GM18499 (cell line): ENCODE measurements around the gene TSC22D1.

Experiments
- ATAC-seq: cut with Tn5 transposase; IDR thresholded peaks from one replicate; pipeline ENCODE4 v1.9.1; 2021; ENCODE audit warnings: moderate number of reproducible peaks; ENCODE audit not compliant: insufficient read depth, unreplicated experiment

The TSC22D1 gene

DNA sequence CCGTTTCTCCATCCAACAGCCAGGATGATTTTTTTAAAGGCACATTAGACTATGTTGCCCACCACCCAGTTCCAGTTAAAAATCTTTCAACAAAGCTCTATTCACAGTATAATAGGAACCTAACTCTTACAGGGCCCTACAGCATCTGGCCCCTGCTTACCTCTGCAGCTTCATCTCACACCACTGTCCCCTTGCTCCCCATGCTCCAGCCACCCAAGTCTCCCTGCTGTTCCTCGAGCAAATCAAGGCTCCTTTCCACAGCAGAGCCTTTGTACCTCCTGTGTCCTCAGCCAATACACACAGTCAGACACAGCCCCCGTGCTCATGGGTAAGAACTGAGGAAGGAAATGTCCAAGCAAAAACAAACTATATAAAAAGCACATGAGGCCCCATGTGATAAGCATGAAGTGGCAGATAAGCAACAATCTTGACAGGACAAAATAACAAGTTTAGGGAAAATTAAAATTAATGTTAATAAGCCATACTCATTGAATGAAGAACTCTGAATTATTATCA is 67.5 kb downstream of the TSC22D1 start:
- ATAC-seq: no peak

DNA sequence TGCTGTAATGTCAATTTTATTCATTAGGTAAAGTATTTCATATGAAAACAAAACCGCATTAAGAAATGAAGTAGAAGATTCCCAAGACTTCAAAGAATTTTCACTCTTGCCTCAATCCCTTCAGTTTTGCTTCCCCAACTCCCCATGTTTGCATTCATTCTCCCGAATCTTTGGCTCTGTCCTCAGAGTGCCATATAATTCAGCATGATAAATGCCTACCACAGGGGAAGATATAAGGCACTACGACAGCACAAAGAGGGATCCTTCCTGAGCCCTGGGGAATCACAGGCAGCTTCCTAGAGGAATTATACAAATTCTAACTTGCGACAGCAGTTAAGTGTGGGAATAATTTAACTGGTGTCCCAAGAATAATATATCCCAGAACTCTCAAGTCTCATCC is 68.5 kb downstream of the TSC22D1 start:
- ATAC-seq: no peak

DNA sequence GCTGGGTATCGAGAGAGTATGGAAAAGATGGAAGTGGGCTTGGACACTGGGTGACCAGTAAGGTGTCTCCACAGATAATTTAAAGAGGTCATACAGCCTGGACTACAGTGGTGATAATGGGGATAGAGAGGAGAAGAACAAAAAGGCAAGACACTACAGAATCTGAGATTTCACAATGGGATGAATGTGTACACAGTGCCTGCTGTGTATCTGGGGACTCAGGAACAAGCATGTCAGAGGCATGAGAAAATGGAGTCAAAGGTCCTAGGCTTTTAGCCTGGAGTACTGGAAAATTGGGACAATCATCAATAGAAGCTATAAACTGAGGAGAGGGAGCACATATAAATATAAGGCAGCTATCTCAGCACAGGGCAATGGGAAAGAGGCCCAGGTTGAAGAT is 69.4 kb downstream of the TSC22D1 start:
- no peak for ATAC-seq

DNA sequence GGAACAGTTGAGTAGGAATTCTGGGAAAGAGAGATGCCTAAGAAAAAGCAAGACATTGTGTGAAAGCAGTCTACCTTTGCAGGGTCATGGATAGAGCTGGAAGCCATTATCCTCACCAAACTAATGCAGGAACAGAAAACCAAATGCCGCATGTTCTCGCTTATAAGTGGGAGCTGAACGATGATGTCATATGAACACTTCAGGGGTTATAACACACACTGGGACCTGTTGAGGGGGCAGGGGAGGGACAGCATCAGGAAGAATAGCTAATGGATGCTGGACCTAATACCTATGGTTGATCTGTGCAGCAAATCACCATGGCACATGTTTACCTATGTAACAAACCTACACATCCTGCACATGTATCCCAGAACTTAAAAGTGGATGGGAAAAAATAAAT is 69.9 kb downstream of the TSC22D1 start:
- no peak for ATAC-seq

DNA sequence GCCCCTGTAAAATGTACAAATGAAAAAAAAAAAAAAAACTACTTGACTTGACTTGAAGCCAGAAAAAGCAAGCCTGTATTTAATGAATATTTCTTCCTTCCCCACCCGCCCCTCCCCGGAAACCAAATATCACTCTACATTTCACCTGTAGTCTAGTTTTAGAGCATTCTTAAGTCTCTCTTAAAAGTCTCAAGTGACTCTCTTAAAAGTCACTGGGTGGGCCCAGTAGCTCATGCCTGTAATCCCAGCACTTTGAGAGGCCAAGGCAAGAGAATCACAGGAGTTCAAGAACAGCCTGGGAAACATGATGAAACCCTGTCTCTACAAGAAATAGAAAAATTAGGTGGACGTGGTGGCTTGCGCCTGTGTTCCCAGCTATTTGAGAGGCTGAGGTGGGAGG is 72.0 kb downstream of the TSC22D1 start:
- ATAC-seq: no peak

DNA sequence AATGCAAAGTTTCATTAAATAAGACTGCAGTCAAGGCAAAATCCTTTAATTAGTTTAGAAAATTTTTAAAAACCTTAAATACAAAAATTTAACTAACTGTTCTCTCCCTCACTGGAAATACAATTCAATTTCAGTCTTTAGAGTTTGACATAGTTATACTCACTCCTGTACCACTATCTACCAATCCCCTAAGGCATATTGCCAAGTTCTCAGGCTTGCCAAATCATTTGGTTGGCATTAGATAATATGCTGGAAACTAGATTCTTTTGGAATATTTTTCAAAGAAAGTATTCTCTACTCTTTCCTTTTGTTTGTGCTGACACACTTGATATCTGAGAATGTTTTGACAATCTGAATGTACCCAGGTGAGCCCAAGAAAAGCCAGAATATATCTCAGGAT is 77.2 kb downstream of the TSC22D1 start:
- ATAC-seq: no peak

DNA sequence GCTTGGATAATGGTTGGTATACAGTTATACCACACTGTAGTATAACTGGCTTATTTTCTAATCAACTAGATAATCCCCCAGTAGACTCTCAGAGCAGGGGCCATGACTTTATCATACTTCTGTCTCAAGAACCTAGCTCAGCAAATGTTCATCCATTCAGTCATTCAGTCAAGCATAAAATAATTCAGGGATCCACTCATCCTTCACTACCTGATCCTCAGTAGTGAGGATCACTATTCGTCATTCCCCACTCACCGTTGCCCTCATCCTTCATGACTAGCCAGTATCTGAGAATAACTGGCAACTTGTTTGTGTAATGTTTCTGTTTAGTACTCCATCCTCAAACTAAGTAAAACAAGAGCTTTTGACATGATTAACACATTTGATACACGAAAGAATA is 77.6 kb downstream of the TSC22D1 start:
- no peak for ATAC-seq

DNA sequence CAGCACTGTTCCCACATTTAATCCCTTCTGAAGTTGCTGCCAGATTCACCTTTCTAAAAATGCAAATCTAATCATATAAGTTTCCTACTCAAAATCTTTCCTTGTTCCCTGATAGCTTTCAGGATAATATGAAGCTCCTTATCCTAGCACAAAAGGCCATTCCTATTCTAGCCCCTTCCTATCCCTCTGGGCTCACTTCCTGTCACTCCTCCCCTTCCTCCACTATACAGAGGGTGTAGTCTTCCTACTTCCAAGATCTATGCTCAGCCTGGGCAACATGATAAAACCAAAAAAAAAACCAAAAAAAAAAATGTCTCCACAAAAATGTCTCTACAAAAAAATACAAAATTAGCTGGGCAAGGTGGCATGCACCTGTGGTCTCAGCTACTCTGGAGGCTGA is 78.3 kb downstream of the TSC22D1 start:
- no peak for ATAC-seq

DNA sequence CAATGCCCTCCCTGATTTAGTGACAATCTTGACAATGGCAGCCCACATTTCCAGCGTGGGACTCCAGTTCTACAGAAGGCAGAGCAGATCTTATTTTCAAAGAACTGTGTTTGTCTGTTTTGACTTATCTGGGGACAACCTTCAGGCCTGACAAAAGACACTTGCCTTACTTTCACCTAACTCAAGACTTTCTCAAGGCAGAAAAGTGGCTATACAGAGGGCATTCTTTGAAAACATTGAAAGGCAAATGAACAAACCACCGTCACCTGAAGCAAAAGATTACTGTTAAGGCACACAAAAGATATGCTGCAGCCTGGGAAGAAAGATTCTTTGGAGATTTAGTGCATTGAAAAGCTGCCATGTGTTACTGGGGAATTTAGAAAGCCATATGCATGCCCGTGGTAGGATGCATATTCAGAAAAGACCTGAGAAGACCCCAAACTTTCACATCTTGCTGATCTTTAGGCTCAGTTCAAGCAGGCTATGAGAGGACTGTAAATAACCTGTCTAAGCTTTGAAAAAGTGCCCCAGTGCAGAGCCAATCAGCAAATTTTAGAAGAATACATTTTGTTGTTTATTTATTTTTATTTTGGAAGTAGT is 82.8 kb downstream of the TSC22D1 start:
- ATAC-seq: no peak

DNA sequence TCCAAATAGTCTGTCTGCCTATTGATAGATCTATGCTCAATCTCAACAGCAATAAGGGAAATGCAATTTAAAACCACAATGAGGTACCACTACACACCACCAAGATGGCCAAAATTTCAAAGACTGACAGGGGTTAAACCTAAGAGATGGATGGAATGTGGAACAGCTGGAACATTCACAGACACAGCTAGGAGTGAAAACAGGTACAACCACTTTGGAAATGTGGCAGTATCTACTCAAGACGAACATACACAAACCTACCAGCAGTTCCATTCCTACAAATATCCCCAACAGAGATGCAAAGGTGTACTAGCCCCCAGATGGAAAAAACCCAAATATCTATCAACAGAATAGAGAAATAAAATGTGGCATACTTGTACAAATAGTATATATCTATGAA is 86.4 kb downstream of the TSC22D1 start:
- ATAC-seq: no peak

DNA sequence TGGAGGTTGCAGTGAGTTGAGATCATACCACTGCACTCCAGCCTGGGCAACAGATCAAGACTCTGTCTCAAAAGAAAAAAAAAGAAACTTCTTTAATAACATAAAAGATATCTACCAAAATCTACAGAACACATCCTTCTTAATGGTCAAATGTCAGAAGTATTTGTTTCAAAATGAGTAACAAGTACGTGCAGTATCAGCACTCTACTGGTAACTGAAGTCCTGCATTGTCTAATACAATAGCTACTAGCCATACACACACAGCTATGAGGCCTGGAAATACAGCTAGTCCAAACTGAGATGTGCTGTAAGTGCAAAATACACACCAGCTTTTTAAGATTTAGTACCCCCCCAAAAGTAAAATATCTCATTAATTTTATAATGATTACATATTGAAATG is 88.1 kb downstream of the TSC22D1 start:
- ATAC-seq: no peak

DNA sequence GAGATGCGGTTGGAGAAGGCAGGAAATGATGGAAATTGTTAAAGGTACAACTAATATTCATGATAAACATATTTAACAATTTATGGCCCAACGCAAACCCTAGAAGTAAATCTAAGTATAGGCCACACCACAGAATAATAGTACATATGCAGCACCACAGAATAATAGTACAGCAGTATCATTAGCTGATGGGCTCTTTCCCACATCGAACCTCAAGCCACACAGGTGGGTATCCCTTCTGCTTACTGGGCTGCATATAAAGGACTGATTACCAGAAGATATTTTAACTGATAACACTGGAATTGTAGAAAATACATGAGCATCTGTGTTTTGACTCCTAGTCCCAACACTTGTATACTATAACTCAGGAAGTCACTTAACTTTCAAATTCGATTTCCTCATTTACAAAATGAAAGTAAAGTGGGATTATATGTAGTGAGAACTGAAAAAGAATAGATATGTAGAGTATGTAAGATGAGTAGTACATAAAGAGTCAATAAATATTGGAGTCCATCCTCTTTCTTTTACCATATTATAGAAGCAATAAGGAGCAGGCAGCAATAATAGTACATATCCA is 91.5 kb downstream of the TSC22D1 start:
- no peak for ATAC-seq

DNA sequence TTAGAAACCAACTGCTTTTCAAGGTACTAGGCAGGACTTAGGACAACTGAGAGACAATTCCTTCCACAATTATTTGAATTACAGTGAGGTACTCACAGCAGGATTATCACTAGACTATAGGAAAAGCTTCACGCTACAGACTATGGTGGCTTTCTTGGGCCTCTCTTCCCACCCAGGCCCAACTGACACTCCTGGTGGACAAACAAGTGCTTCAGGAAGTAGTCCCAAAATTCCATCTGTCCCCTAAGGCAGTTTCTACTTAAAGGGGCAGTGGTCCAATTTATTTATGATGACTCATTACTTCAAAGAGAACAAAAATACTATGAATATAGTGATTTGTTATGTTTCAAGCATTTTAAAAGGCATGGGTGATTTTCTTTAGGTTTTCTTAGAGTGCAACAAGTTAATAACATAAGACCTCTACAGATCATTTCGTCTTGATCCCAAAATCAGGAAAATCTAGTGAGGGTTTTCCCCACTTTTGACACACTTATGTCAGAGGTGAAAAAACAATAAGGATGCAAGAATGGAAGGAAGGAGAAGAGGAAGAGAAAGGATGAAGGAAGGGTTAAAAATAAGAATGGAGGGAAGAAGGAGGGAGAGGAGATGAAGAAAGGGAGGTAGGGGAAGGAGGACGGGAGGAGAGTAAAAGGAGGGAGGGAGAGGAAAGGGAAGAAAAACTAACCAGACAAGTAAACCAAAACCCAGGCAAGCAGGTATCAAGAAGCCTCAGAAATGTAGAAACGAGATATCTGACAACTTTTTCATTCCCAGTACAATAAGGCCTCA is 101.8 kb downstream of the TSC22D1 start:
- ATAC-seq: no peak

DNA sequence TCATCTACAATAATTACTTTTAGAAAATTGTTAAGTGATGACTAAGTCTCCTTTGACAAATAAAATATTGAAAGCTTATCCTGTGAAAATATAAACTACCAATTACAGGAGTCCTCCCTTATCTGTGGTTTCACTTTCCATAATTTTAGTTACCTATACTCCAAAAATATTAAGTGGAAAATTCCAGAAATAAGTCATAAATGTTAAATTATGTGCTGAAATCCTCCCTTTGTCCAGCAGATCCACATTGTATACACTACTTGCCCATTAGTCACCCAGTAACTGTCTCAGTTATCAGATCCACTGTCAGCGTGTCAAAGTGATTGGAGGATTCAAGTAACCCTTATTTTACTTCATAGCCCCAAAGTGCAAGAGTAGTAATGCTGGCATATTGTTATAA is 104.4 kb downstream of the TSC22D1 start:
- ATAC-seq: no peak

DNA sequence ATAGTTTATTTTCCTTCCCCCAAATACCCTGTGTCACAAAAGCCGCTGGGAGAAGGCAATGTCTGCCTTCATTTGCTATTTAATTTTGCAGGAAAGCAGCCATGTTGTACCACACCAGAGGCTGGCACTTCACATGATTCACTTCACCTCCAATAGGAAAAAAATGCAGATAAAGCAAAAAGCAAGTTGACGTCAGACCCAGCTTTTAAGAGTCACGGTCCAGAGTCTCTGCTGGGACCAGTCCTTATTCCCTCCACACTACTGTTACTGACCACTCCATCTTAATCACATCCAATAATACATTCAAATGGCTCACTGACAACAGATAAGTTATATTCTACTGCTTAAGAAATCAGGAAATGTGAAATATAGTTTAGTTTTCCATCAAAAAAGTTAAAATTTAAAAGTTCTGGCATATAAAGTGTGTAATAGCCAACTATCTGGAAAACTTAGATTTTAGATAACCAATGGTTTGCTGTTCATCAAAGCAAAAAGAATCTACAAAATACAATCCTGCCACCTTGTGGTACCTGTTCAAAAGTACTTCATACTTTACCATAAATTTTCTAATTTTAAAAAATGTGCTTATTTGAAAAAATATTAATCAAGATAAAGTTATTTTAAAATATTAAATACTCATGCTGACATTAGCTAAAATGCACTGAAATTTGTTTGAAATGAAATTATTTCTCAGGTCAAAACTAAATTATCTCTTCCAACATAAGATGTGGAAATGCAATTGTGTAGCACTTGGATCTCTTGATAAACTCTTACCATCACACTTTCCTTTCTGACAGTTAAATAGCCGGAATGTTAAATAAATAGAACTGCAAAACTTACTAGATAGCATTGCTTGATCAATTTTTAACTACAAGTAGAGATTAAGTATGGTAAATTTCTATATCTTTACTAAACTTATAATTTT is 105.2 kb downstream of the TSC22D1 start:
- no peak for ATAC-seq

DNA sequence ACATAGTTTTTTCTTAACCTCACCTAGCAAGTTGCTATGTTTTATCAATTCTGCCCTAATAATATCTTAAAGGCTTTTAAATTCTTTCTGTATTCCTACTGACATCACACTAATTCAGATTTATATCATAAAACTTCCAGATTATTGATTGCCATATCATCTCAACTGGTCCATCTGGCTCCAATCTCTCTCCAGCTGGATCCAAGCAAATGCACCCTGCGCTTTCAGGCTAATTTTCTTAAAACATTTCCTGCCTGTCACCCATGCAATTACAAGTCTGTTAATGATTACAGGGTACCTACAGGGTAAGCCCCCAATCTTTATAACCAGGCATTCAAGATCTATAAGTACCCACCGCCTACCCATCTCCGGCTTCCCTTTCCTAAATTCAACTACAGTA is 107.3 kb downstream of the TSC22D1 start:
- ATAC-seq: no peak

DNA sequence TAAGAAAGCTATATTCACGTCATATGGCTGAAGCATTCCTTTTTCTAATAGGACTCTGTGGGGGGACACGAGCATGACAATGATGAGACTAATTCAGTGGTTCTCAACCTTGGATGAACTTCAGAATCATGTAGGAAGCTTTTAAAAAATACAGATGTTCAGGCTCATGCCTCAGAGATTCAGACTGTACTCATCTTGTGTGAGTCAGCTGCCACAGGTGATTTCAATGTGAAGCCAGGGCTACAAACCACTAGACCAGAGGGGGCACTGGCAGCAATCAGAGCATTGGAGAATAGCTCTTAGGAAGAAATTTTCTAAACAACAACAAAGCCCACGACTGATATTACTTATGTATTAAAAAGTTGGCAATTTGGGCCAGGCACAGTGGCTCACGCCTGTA is 110.8 kb downstream of the TSC22D1 start:
- no peak for ATAC-seq

DNA sequence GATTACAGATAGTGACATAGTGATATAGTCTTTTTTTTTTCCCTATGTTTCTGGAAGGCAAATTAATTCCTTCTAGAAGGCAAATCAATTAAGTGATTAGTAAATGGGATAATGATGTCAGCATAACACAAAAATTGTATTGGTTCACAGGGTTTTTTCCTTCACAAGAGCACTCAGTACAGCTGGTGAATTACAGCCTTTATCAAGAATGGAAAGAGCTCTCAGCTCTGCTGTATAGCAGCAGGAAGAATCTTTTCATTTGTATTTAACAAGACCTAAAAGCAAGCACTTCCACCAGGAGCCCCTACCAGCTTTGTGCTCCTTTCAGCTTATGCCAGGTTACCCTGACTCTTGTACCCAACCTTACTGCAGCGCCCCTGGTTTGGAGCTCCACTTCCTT is 111.7 kb downstream of the TSC22D1 start:
- ATAC-seq: no peak

DNA sequence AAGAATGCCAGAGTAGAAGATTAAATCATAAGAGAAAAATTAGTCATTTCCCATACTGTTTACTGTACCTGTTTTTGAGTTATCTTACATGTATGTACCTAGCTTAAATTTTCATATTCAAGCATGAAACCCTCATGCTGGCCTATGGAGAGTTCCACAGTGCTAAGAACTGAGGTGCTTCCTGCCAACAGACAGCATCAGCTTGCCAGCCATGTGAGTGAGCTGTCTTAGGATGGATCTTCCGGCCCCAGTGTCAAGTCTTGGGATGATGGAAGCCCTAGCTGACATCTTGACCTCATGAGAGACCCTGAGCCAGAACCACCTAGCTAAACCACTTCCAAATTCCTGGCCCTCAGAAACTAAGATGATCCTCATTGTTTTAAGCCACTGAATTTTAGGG is 112.4 kb downstream of the TSC22D1 start:
- ATAC-seq: no peak

DNA sequence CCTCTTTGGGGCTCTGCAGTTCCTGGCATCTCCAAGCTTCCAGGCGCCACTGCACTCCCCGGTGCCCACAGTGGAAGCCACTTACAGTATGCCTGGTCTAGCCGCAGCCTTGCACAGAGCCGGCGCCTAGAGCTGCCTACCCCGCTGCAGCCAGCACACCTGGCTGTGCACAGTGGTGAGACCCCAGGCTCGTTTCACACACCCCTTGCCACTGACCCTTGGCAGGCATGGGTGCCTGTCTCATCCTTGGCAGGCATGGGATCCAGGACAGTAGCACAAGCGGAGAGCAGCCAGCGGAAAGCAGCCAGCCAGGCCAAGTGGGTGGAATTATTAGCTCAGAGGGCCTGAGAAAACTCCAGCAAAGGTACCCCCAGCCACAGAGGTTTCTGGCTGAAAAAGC is 116.5 kb downstream of the TSC22D1 start:
- no peak for ATAC-seq
